PC-9 (cell line): ENCODE measurements around the gene TNPO2. TPM values are rescaled to one million over a fixed set of nuclear protein-coding genes. Genes with fewer than 3 reads are reported as not detected.
A peak's percentile ranks its signal among the peaks of the same experiment; 100 is the strongest.

Experiments
- BruUV-seq: library from RNA; stranded (reverse); fragments of 400-500 nt; replicated peaks from 2 replicates; lab custom pipeline; 2021; lab: Mats Ljungman, UMichigan
- CTCF ChIA-PET: fragments of 300-600 bp; sonication (Branson Sonifier 250); formaldehyde crosslinking; loops from one replicate; lab custom pipeline; 2022; ENCODE audit warnings: antibody characterized with exemption; lab: Charles Lee
- POLR2A ChIA-PET: fragments of 300-600 bp; sonication (Branson Sonifier 250); formaldehyde crosslinking; loops from one replicate; lab custom pipeline; 2022; ENCODE audit warnings: antibody characterized with exemption; ENCODE audit not compliant: unreplicated experiment; lab: Charles Lee
- DNase-seq, 2 experiments: peaks; one replicate each; pipeline versions ENCODE4 v3.0.0 to v3.0.0-alpha.2; 2015 to 2022; ENCODE audit warnings: mixed read lengths in 1 of 2
- H2AFZ ChIP-seq: fragments of 200-600 bp; sonication (generic); 2 replicates; pipeline ENCODE4 v1.8.1; 2017; ENCODE audit warnings: antibody characterized with exemption
- H3F3A ChIP-seq: fragments of 200-600 bp; sonication (generic); 2 replicates; pipeline ENCODE4 v1.8.1; 2017; ENCODE audit warnings: antibody characterized with exemption, mild to moderate bottlenecking, low read depth; ENCODE audit not compliant: insufficient read depth
- H3K27ac ChIP-seq: fragments of 200-600 bp; sonication (generic); 2 replicates; pipeline ENCODE4 v1.6.1; 2016; ENCODE audit warnings: mixed run types
- H3K27me3 ChIP-seq: fragments of 200-600 bp; sonication (generic); 2 replicates; pipeline ENCODE4 v1.6.1; 2016; ENCODE audit warnings: low read depth, mixed run types; ENCODE audit not compliant: insufficient read depth
- H3K36me3 ChIP-seq: fragments of 200-600 bp; sonication (generic); 2 replicates; pipeline ENCODE4 v1.6.1; 2016; ENCODE audit warnings: low read depth, mixed run types
- H3K4me1 ChIP-seq: fragments of 200-600 bp; sonication (generic); replicated peaks from 2 replicates; pipeline ENCODE4 v1.6.1; 2016; ENCODE audit warnings: mixed run types; ENCODE audit not compliant: insufficient read depth
- H3K4me2 ChIP-seq: fragments of 200-600 bp; sonication (generic); 2 replicates; pipeline ENCODE4 v1.6.1; 2017; ENCODE audit warnings: mixed run types
- H3K4me3 ChIP-seq: fragments of 200-600 bp; sonication (generic); 2 replicates; pipeline ENCODE4 v1.6.1; 2016; ENCODE audit warnings: mixed run types
- H3K79me2 ChIP-seq: fragments of 200-600 bp; sonication (generic); 2 replicates; pipeline ENCODE4 v1.6.1; 2017; ENCODE audit warnings: low read depth, mixed run types
- H3K9me2 ChIP-seq: fragments of 200-600 bp; sonication (generic); 2 replicates; pipeline ENCODE4 v1.8.1; 2017; ENCODE audit warnings: mild to moderate bottlenecking; ENCODE audit not compliant: insufficient read depth
- H3K9me3 ChIP-seq: fragments of 200-600 bp; sonication (generic); 2 replicates; pipeline ENCODE4 v1.8.1; 2016; ENCODE audit warnings: low read depth; ENCODE audit not compliant: insufficient read depth
- H4K20me1 ChIP-seq: fragments of 200-600 bp; sonication (generic); 2 replicates; pipeline ENCODE4 v1.8.1; 2017; ENCODE audit not compliant: insufficient read depth
- CTCF ChIP-seq: fragments of 200-600 bp; sonication (generic); conservative IDR thresholded peaks from 2 replicates; pipeline ENCODE4 v1.6.1; 2017; ENCODE audit warnings: mixed run types, antibody characterized with exemption, mild to moderate bottlenecking, moderate library complexity
- EZH2 ChIP-seq: fragments of 200-600 bp; sonication (generic); IDR thresholded peaks from 2 replicates; pipeline ENCODE4 v1.8.0; 2017; ENCODE audit warnings: antibody characterized with exemption, low read depth
- intact Hi-C: fragments of 100-400 bp; cut with micrococcal nuclease; formaldehyde crosslinking; loops from one replicate; pipeline ENCODE4 v1.10.0; 2022; ENCODE audit not compliant: unreplicated experiment
- total RNA-seq: library from RNA; stranded (reverse); gene quantifications from 2 replicates; pipeline ENCODE4 v1.2.3, GENCODE V29; 2021

The TNPO2 gene
- total RNA-seq, 1 experiment from 2014 or later: 77.5 TPM

GRCh38 chr19:12723381-12723640 is 421 bp downstream of the TNPO2 start:
- peaks cover 55% of the 10 kb centered on the region for H3K79me2 ChIP-seq
- no peak for TF ChIP-seq CTCF
- TF ChIP-seq EZH2: no peak
- peak overlapping the region; percentile 89 for H2AFZ ChIP-seq
- intact Hi-C loops: loop anchor here (1.0 kb wide), 1 partner anchor 11 kb away; the partner anchor contains the start of gene TRIR
- peaks cover 13% of the 10 kb centered on the region; the same call in 1 of the 2 replicates for H4K20me1 ChIP-seq
- no peaks in the 10 kb centered on the region for H3K9me2 ChIP-seq
- peak overlapping the region; percentile 87 for H3K4me2 ChIP-seq
- BruUV-seq: no TSS peak
- H3F3A ChIP-seq: peaks cover 63% of the 10 kb centered on the region
- DNase-seq: no peak
- H3K4me1 ChIP-seq: peaks cover 14% of the 10 kb centered on the region; the same call in 1 of the 2 replicates
- POLR2A ChIA-PET: interaction anchor here (0.5 to 0.6 kb wide), 4 partner anchors 14 to 70 kb away, joined by 3 to 8 read pairs (median 3); partner anchors contain the start of gene GET3
- H3K9me3 ChIP-seq: no peaks in the 10 kb centered on the region
- CTCF ChIA-PET: interaction anchor here (0.6 to 1.0 kb wide), 3 partner anchors 34 to 51 kb away, joined by 3 to 4 read pairs (median 3); no protein-coding TSS in a partner anchor
- no peaks in the 10 kb centered on the region for H3K27me3 ChIP-seq
- peak overlapping the region; percentile 76 for H3K4me3 ChIP-seq
- H3K27ac ChIP-seq: peak overlapping the region; percentile 55
- H3K36me3 ChIP-seq: peaks cover 18% of the 10 kb centered on the region

GRCh38 chr19:12722566-12723380 is 959 bp downstream of the TNPO2 start:
- H2AFZ ChIP-seq: peak overlapping the region; percentile 89
- DNase-seq: peak; percentile 92 to 98

More at GRCh38 chr19:12722566-12723380, 959 bp downstream of the TNPO2 start:
- Histone ChIP-seq H3K4me3 (peak overlapping the region; percentile 76), H3F3A (peaks cover 63% of the 10 kb centered on the region), H3K4me1 (peaks cover 14% of the 10 kb centered on the region; the same call in 1 of the 2 replicates), H3K27me3 (no peaks in the 10 kb centered on the region), H4K20me1 (peaks cover 18% of the 10 kb centered on the region; the same call in 1 of the 2 replicates), H3K27ac (peak overlapping the region; percentile 55), H3K4me2 (peak overlapping the region; percentile 87), H3K36me3 (peaks cover 24% of the 10 kb centered on the region), H3K9me3 (no peaks in the 10 kb centered on the region), H3K9me2 (no peaks in the 10 kb centered on the region), H3K79me2 (peaks cover 60% of the 10 kb centered on the region)
- ChIA-PET CTCF (interaction anchor here (0.6 to 1.0 kb wide), 4 partner anchors 35 to 1859 kb away, joined by 3 to 4 read pairs (median 4); no protein-coding TSS in a partner anchor), POLR2A (interaction anchor here (0.5 to 0.6 kb wide), 5 partner anchors 14 to 71 kb away, joined by 3 to 8 read pairs (median 3); partner anchors contain the start of gene GET3)
- TF ChIP-seq EZH2 (no peak), CTCF (0 out of 2 replicates have a peak, but pooled peaks have one; percentile 17)
- intact Hi-C loops: loop anchor here (1.0 kb wide), 1 partner anchor 12 kb away; the partner anchor contains the start of gene TRIR
- BruUV-seq: TSS peak; percentile 97
